ENCODE results near the gene CCDC17.
"Not testable (repeated sequence)": the region's sequence is repeated elsewhere in the genome, so short reads cannot be mapped to it uniquely, and the experiment has no call there.

CCDC17 gene

DNA sequence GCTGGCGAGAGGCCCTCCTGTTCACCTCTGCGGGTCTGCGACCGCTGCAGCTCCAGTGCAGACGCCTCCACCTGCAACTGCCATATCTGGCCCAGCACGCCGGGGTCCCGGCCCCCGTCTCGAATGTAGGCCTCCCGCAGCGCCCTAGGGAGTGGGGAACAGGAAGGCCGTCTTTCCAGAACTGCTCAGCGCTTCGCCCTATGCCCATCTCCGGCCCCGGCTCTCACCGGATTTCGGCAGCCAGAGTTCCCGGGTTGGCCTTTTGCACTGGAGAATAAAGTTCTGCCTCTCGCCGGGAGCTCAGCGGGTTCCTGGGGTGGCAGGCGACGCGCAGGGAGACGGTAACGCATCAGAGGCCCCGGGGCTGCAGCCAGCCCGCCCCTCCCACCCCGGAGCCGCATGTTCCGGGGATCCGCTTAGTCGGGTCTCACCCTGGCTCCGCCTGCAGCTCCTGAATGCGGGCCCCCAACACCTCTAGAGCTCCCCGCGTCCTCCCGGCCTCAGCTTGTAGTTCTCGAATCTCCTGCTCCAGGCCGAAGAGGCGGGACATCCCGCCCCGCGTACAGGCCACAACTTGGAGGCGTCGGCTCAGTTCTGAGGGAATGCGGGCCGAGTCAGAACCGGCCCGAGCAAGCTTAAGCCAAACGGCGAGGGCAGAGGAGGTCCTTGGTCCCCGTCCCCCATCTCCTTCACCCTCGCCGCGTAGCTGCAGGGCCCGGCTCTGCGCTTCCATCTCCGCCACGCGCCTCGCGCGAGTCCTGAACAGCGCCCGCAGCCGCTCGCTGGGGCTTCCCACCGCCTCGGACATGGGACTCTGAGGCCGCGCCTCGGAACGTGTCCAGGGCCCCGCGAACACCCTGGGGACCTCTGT, 1.1 kb downstream of the CCDC17 start:
- intact Hi-C loops (cut with DNase I): no loop called here
- DNase-seq: no peak

DNA sequence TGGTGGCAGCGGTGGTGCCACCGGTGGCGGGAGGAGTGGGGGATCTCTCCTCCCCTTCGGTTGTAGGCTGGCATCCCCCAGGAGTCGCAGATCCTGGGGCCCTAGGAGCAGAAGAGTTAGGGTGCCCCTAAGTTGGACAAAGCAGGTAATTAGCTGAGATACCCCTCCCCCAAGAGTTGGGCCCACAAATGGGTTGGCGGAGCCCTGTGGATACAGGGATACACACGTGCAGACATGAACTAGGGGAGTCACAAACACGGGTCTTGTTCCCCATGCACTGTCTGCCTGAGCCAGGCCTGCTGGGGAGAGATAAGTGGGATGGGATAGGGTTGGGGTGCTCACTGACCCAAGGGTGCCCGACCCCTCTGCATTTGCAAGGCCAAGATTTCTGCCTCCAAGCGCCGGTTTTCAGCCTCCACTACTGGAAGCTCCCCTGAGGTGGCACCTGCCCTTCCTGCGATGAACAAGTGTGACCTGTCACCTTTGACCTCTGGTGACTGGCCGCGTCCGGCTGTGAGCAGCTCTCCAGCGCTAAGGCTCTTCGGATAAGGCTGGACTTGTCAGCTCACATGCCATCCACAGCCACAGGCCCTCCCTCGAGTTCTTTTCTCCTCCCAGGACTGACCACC, 1.8 kb downstream of the CCDC17 start:
- intact Hi-C loops (cut with DNase I): no loop called here
- DNase-seq: no peak

DNA sequence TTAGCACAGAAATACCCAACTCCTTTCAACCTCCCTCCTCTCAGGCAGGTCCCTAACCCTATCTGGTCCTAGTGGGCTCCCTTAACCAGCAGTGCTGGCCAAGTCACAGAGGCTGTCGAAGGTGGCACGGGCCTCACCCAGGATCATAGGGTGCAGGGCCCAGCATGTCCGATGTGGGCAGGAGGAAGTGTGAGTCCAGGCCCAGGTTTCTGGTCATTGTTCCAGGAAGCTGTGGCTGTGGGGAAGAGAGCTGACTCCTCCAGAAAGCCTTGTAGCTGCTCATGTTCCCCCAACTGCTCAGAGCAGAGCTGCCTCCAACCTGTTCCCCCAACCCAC, 2.4 kb downstream of the CCDC17 start:
- DNase-seq: peak in 6 of 42 donors; percentile 5 to 44 (median 25)
- intact Hi-C loops (cut with DNase I): no loop called here

DNA sequence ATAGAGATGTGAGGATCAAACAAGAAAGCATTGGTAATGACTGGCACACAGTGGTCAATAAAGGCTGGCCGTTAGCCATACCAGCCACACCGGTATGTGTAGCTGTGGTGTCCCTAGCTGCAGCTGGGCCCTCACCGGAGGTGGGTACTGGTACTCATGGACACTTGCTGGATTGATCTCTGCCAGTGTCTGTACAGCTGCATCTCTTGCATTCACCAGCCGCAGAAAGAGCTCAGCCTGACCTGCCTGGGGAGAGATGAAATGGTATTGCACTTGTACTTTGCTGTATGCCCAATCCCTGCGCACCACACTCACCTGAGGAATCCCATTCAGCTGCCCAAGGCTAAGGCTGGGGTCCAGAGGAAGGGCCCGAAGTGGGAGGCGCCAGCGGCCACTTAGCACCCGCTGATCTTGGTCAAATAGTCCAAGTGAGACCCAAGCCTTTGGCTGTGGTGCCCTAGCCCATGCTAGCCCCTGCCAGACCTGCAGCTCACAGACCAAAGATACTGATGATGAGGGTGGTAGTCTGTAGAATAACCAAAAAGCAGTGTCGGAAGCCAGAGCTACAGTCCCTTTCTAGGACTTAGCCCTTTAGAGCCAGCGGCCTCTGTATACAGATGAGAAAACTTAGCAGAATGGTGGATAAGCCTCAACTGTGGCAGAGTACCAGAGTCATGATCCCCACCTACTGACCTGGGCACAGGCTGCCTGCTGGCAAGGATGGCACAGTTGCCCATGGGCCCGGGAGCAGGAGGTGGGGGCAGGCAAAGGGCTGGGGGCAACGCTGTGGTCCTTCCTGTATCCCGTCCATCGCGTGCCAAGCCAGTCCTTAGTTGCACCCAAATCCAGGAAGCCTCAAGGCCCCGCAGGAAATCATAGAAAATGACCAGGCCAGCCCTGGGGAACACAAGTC, 3.0 kb downstream of the CCDC17 start:
- intact Hi-C loops (cut with DNase I): no loop called here
- DNase-seq: no peak

DNA sequence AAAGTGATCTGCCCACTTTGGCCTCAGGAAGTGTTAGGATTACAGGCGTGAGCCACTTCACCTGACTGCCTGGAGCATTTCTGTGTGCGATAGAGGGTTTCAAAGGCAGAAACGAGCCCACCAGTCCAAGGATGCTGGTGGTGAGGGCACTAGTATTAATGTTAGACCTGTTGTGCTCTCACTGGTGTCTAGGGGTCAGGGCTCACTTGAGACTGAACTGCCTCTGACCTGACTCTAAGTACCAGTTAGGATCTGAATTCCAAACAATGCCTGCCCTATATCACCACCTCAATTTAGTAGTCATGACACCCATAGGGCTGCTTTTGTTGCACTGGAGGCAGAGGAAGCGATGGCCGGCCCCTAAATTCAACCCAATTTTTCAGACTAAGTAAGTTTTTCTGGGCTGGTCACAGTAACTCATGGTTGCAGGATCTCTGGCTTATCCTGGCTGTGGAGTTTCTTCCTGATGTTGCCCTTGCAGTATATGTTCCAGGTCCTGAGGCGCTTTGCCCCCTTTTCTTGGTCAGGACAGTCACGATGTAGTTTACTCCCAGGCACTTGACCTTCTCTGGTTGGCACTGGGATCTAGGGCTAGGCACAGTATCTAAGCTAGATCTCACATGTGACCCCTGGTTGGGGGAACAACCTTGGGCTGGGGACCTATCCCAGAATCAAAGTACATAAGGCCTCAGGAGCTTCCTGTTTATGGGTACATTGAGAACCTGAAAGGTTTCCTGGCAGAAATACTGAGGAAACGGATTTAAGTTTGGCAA, 4.5 kb downstream of the CCDC17 start:
- no peak for DNase-seq
- intact Hi-C loops (cut with DNase I): no loop called here

DNA sequence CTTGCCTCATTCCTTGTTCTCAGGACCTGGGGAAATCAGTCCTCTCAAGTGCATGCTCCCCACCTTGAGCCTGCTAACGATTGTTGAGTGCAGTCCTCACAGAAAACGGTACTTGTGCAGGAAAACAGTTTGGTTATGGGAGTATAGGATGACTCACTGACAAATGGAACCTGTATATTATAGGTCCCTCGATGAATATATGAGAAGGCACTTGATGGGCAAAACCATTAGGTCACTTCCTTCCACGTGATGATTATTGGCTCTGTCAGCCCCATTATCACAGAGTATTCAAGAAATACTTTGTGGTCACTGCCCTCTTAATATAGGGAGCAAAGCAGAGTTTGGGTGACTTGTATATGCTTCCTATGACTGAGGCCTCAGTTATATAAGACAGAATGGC, 6.2 kb downstream of the CCDC17 start:
- intact Hi-C loops (cut with DNase I): no loop called here
- DNase-seq: no peak

DNA sequence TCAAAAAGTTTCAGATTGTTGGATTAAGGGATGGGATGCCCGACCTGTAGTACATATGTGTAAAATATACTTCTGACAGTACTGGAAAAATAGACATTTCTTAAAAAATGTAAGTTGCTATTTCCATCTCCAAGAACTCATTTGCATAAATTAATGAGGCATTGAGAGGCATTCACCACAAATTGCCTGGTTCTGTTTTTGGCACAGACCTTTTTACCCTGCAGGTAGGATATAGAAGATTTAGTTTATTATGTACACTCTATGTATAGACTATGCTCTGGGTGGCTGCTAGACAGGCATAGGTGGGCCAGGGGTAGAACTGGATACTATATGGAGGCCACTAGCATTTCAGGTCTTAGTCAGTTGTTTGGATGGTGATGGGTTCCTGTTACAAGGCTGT, 8.0 kb downstream of the CCDC17 start:
- no peak for DNase-seq
- intact Hi-C loops (cut with DNase I): no loop called here

DNA sequence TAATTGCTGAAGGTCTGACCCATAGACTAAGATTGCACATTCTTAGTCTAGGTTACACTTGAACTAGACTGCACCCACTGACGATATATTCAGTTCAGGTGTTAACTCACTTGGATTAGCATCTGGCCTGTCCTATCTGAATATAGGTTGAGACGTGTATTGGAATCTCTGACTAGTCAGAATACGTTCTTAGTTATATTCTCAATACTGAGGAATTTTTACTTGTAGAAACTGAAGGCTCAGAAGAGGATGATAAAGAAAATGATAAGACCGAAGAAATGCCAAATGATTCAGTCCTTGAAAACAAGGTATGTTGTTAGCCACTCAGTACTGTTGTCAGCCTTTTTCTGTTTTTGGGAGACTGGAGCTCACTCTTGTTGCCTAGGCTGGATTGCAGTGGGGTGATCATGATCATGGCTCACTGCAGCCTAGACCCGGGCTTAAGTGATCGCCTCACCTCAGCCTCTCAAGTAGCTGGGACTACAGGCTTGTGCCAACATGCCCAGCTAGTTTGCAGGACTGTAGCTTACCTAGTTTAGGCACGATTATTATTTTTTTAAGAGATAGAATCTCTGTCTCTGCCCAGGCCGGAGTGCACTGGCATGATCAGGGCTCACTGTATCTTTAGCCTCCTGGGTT, 10.8 kb downstream of the CCDC17 start:
- intact Hi-C loops (cut with DNase I): no loop called here
- no peak for DNase-seq

DNA sequence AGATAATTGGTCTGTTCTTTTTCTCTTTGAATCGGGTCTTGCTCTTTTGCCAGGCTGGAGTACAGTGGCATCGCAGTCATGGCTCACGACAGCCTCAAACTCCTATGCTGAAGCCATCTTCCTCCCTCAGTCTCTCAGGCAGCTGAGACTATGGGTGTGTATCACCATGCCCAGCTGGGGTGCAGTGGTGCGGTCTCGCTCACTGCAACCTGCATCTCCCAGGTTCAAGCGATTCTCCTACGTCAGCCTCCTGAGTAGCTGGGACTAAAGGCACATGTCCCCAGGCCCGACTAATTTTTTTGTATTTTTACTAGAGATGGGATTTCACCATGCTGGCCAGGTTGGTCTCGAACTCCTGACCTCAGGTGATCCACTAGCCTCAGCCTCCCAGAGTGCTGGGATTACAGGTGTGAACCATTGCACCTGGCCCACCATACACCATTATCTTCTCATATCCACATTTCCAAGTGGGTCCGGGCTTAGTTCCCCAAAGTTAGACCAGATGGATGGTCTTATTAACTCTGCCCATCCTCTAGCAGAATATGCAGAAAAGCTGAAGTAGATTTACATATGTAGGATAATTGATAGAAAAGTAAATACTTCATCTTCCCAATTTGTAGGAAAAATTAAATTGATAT, 13.1 kb downstream of the CCDC17 start:
- intact Hi-C loops (cut with DNase I): no loop called here
- no peak for DNase-seq

DNA sequence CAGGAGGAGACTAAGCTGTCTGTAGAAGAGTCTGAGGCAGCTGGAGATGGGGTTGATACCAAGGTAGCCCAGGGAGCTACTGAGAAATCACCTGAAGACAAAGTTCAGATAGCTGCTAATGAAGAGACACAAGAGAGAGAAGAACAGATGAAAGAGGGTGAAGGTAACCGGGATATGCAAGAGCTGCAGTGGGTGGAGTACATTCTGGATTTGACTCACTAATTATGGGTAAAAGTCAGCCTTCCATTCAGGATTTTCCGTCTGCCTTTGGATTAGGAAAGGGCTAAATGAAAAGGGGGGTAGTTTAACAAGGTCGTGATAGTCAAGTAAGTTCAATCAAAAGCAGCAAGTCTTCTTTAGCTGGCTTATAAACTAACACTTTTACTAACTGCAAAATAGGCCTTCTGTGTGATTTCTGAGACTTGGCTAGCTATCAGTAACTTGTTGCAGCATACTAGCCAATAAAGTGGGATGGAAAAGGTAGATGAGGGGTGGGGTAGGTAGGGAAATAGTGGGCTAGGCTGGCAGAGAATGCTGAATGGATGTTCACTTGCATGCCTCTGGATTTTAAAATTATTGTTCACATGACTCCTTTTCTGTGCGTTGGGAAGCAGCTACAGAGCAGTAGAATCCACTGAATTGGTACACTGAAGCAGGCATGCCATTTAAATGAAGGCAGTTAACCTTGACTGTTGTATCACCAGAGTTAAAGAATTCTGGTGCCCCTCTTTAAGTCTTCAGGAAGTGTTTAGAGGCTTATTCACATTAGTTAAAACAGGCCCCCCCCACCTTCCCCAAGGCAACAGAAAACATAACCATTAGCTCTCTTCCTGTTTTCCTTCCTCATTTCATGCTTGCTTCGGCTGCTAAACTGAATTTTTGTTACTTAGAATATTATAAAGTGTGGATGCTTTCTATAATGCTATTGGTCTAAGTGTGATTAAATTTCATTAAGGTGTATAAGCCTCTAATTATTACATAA, 15.4 kb downstream of the CCDC17 start:
- DNase-seq: no peak
- intact Hi-C loops (cut with DNase I): no loop called here

DNA sequence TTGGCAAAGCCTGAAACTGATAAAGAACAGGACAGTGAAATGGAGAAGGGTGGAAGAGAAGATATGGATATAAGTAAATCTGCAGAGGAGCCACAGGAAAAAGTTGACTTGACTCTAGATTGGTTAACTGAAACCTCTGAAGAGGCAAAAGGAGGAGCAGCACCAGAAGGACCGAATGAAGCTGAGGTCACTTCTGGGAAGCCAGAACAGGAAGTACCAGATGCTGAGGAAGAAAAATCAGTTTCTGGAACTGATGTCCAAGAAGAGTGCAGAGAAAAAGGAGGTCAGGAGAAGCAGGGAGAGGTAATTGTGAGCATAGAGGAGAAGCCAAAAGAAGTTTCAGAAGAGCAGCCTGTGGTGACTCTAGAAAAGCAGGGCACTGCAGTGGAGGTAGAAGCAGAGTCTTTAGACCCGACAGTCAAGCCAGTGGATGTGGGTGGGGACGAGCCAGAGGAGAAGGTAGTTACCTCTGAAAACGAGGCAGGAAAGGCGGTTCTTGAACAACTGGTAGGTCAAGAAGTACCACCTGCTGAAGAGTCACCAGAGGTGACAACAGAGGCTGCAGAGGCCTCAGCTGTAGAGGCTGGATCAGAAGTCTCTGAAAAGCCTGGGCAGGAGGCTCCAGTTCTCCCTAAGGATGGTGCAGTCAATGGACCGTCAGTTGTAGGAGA, 16.3 kb downstream of the CCDC17 start:
- intact Hi-C loops (cut with DNase I): no loop called here

DNA sequence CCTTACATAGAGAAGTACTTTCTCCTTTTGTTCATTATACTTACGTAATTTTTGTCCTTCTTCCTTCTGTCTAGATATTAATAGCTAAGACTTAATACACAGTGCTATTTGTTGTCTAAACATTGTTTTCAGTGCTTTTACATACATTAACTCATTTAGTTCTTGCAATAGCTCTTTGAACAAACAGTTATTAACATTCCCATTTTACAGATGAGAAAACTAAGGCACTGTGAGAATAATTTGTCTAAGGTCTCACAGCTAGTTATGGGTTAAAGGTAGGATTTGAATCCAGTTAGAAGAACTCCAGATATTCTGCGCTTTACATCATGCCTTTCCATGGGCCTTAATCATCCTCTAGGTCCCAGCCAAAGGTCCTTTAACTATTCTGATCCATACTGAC, 19.6 kb downstream of the CCDC17 start:
- intact Hi-C loops (cut with DNase I): no loop called here

More for the DNA sequence above, 16.3 kb downstream of the CCDC17 start:
- no peak for DNase-seq

DNA sequence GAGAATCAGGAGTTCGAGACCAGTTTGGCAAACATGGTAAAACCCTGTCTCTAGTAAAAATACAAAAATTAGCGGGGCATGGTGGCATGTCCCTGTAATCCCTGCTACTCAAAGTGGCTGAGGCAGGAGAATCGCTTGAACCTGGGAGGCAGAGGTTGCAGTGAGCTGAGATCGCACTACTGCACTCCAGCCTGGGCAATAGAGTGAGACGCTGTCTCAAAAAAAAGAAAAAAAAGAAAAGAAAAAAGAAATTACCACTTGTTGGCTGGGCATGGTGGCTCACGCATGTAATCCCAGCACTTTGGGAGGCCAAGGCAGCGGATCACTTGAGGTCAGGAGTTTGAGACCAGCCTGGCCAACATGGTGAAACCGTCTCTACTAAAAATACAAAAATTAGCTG, 27.1 kb downstream of the CCDC17 start:
- DNase-seq; intact Hi-C loops (cut with DNase I): not testable (repeated sequence)

More for the DNA sequence above, 19.6 kb downstream of the CCDC17 start:
- no peak for DNase-seq

DNA sequence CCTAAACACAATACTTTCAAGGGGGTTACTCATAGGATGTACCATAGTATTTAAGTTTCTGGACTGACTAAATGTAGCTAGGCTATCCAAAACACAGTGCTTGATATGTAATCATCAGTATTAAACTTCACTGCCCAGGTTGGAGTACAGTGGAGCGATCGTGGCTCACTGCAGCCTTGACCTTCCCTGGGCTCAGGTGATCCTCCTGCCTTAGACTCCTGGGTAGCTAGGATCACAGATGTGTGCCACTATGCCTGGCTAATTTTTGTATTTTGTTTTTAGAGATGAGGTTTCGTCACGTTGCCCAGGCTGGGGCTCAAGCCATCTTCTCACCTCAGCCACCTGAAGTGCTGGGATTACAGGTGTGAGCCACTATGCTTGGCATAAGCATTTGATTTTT, 29.4 kb downstream of the CCDC17 start:
- DNase-seq: no peak
- intact Hi-C loops (cut with DNase I): no loop called here

DNA sequence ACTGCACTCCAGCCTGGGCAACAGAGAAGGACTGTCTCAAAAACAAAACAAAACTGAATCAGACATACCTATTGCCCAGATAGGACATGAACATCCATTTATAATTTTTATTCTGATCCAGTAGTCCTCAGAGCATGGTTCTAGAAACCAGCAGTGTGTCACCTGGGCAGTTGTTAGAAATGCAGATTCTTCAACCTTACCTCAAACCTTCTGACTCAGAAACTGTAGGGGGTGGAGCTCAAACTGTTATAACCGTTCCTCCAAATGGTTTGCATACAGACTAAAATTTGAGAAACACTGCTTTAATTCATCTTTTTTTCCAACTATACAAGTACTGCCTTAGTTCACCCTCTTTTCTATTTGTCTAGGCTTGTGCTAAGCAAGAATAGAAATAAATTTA, 34.0 kb downstream of the CCDC17 start:
- intact Hi-C loops (cut with DNase I): no loop called here
- no peak for DNase-seq

DNA sequence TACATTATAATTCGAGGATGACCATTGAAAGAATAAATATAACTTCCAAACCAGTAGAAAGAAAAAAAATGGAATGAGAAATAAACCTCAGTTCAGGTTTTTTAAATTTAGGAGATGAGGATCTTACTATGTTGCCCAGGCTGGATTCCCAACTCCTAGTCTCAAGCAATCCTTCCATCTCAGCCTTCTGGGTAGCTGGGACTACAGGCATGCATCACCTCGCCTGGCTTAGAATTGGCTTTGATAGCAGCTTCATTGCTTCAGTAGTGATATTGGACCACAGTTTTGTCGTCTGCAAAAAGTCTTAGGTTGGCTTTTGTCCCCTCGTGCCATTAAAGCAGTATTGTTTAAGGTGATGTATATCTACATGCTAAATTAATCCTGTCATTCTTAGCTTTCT, 37.1 kb downstream of the CCDC17 start:
- no peak for DNase-seq
- intact Hi-C loops (cut with DNase I): no loop called here
